HAP-1 (cell line): ENCODE measurements around the gene SEMA4C.
A peak's percentile ranks its signal among the peaks of the same experiment; 100 is the strongest.

Source experiments
- DNase-seq, 2 experiments: peaks; one replicate each; pipeline ENCODE4 v3.0.0-alpha.2; 2016 to 2020; ENCODE audit warnings: low spot score in 2 of 2
- H3K27me3 ChIP-seq: fragments of 250-450 bp; sonication (Bioruptor Pico); 2 replicates; pipeline ENCODE4 v1.5.1; 2020; ENCODE audit warnings: low read depth, mild to moderate bottlenecking, moderate library complexity
- H3K36me3 ChIP-seq: fragments of 250-450 bp; sonication (Bioruptor Pico); replicated peaks from 2 replicates; pipeline ENCODE4 v1.5.1; 2020; ENCODE audit warnings: mild to moderate bottlenecking
- H3K4me1 ChIP-seq: fragments of 250-450 bp; sonication (Bioruptor Pico); 2 replicates; pipeline ENCODE4 v1.5.1; 2020; ENCODE audit warnings: mild to moderate bottlenecking
- H3K4me3 ChIP-seq: fragments of 250-450 bp; sonication (Bioruptor Pico); 2 replicates; pipeline ENCODE4 v1.5.1; 2020; ENCODE audit warnings: mild to moderate bottlenecking, moderate library complexity
- H3K9me3 ChIP-seq: fragments of 250-450 bp; sonication (Bioruptor Pico); 2 replicates; pipeline ENCODE4 v1.5.1; 2020; ENCODE audit warnings: mild to moderate bottlenecking, moderate library complexity
- in situ Hi-C: fragments of 300-500 bp; cut with MboI; formaldehyde crosslinking; loops from 3 replicates; pipeline ENCODE4 v1.14.3; 2020; ENCODE audit warnings: low sequenced_read_pairs, inconsistent platforms, mixed read lengths

SEMA4C gene

GRCh38 chr2:96861074-96861473 is 8.8 kb downstream of the SEMA4C start:
- in situ Hi-C loops = loop anchor here (25.0 kb wide), 1 partner anchor 251 kb away; the partner anchor contains the start of gene ANKRD36
- no peaks in the 10 kb centered on the region for H3K27me3 ChIP-seq
- DNase-seq = no peak
- H3K9me3 ChIP-seq = no peaks in the 10 kb centered on the region
- peaks cover 56% of the 10 kb centered on the region for H3K36me3 ChIP-seq
- peaks cover 11% of the 10 kb centered on the region for H3K4me1 ChIP-seq
- H3K4me3 ChIP-seq = no peak overlapping the region

- in situ Hi-C loops = loop anchor here (25.0 kb wide), 1 partner anchor 252 kb away; the partner anchor contains the start of gene ANKRD36
- no peaks in the 10 kb centered on the region for H3K27me3 ChIP-seq
- H3K4me3 ChIP-seq = no peak overlapping the region
- DNase-seq = no peak
- peaks cover 49% of the 10 kb centered on the region for H3K36me3 ChIP-seq
- peaks cover 11% of the 10 kb centered on the region for H3K4me1 ChIP-seq
- H3K9me3 ChIP-seq = no peaks in the 10 kb centered on the region
These were observed 9.5 kb downstream of the SEMA4C start for GRCh38 chr2:96860065-96861029.

- no peak for DNase-seq
- H3K27me3 ChIP-seq = no peaks in the 10 kb centered on the region
- H3K36me3 ChIP-seq = peaks cover 42% of the 10 kb centered on the region
- no peaks in the 10 kb centered on the region for H3K9me3 ChIP-seq
- H3K4me1 ChIP-seq = peaks cover 11% of the 10 kb centered on the region
- in situ Hi-C loops = loop anchor here (5.0 to 25.0 kb wide), 2 partner anchors 93 to 253 kb away; partner anchors contain the start of gene ANKRD36
- no peak overlapping the region for H3K4me3 ChIP-seq
These were observed 10.2 kb downstream of the SEMA4C start for GRCh38 chr2:96859681-96860064.

- Histone ChIP-seq H3K4me3 (no peak overlapping the region), H3K27me3 (no peaks in the 10 kb centered on the region), H3K4me1 (peaks cover 11% of the 10 kb centered on the region), H3K9me3 (no peaks in the 10 kb centered on the region), H3K36me3 (peaks cover 37% of the 10 kb centered on the region)
- in situ Hi-C loops = loop anchor here (5.0 to 25.0 kb wide), 2 partner anchors 93 to 253 kb away; partner anchors contain the start of gene ANKRD36
- DNase-seq = peak in 1 of 2 experiments; percentile 48
These were observed 10.7 kb downstream of the SEMA4C start for GRCh38 chr2:96859099-96859649.

GRCh38 chr2:96857667-96858372 is 12.1 kb downstream of the SEMA4C start, which contains the start of gene ANKRD39:
Gene ANKRD39 (minus strand): TSS chr2:96858016. CDS start chr2:96857987, 29 bp downstream.
- peaks cover 11% of the 10 kb centered on the region for H3K4me1 ChIP-seq
- in situ Hi-C loops = loop anchor here (5.0 to 25.0 kb wide), 2 partner anchors 94 to 254 kb away; partner anchors contain the start of gene ANKRD36
- DNase-seq = peak; percentile 95 to 98
- H3K4me3 ChIP-seq = peak within 1 kb of the TSS; percentile 93
- H3K9me3 ChIP-seq = no peaks in the 10 kb centered on the region
- peaks cover 32% of the 10 kb centered on the region for H3K36me3 ChIP-seq
- H3K27me3 ChIP-seq = no peaks in the 10 kb centered on the region

GRCh38 chr2:96856776-96857666 is 12.9 kb downstream of the SEMA4C start:
- peaks cover 11% of the 10 kb centered on the region for H3K4me1 ChIP-seq
- in situ Hi-C loops = loop anchor here (5.0 to 25.0 kb wide), 2 partner anchors 95 to 255 kb away; partner anchors contain the start of gene ANKRD36
- H3K4me3 ChIP-seq = peak overlapping the region; percentile 93
- peaks cover 30% of the 10 kb centered on the region for H3K36me3 ChIP-seq
- H3K9me3 ChIP-seq = no peaks in the 10 kb centered on the region
- no peaks in the 10 kb centered on the region for H3K27me3 ChIP-seq
- peak; percentile 22 to 48 for DNase-seq

- in situ Hi-C loops = loop anchor here (25.0 kb wide), 1 partner anchor 259 kb away; the partner anchor contains the start of gene ANKRD36
- DNase-seq = no peak
- H3K9me3 ChIP-seq = no peaks in the 10 kb centered on the region
- H3K4me1 ChIP-seq = peaks cover 7% of the 10 kb centered on the region
- H3K4me3 ChIP-seq = no peak overlapping the region
- H3K27me3 ChIP-seq = no peaks in the 10 kb centered on the region
- H3K36me3 ChIP-seq = peaks cover 37% of the 10 kb centered on the region
These were observed 16.6 kb downstream of the SEMA4C start for GRCh38 chr2:96853321-96853720.

GRCh38 chr2:96852667-96853066 is 17.2 kb downstream of the SEMA4C start:
- Histone ChIP-seq H3K36me3 (peaks cover 44% of the 10 kb centered on the region), H3K27me3 (no peaks in the 10 kb centered on the region), H3K4me3 (no peak overlapping the region), H3K4me1 (peaks cover 5% of the 10 kb centered on the region), H3K9me3 (no peaks in the 10 kb centered on the region)
- in situ Hi-C loops = loop anchor here (25.0 kb wide), 1 partner anchor 260 kb away; the partner anchor contains the start of gene ANKRD36
- no peak for DNase-seq

GRCh38 chr2:96848264-96848663 is 21.6 kb downstream of the SEMA4C start:
- no peak for DNase-seq
- Histone ChIP-seq H3K27me3 (no peaks in the 10 kb centered on the region), H3K9me3 (no peaks in the 10 kb centered on the region), H3K4me3 (no peak overlapping the region), H3K4me1 (no peaks in the 10 kb centered on the region), H3K36me3 (peaks cover 45% of the 10 kb centered on the region)
- in situ Hi-C loops = no loop called here

GRCh38 chr2:96847586-96847985 is 22.3 kb downstream of the SEMA4C start:
- DNase-seq = no peak
- Histone ChIP-seq H3K27me3 (no peaks in the 10 kb centered on the region), H3K4me1 (no peaks in the 10 kb centered on the region), H3K36me3 (peaks cover 40% of the 10 kb centered on the region), H3K4me3 (no peak overlapping the region), H3K9me3 (no peaks in the 10 kb centered on the region)
- in situ Hi-C loops = no loop called here

GRCh38 chr2:96846825-96847224 is 23.1 kb downstream of the SEMA4C start:
- DNase-seq = no peak
- no peak overlapping the region for H3K4me3 ChIP-seq
- H3K9me3 ChIP-seq = no peaks in the 10 kb centered on the region
- in situ Hi-C loops = no loop called here
- H3K27me3 ChIP-seq = no peaks in the 10 kb centered on the region
- H3K4me1 ChIP-seq = no peaks in the 10 kb centered on the region
- H3K36me3 ChIP-seq = peaks cover 37% of the 10 kb centered on the region

- in situ Hi-C loops = no loop called here
- Histone ChIP-seq H3K4me3 (no peak overlapping the region), H3K4me1 (no peaks in the 10 kb centered on the region), H3K27me3 (no peaks in the 10 kb centered on the region), H3K9me3 (no peaks in the 10 kb centered on the region), H3K36me3 (peaks cover 24% of the 10 kb centered on the region)
- no peak for DNase-seq
These were observed 25.5 kb downstream of the SEMA4C start for GRCh38 chr2:96844405-96844808.
